GM12878 (cell line): ENCODE results near the gene DMRT1.

Source experiments
- CBX3 ChIP-seq: fragments of 200-600 bp; sonication (generic); IDR thresholded peaks from 2 replicates; pipeline ENCODE4 v1.6.1; 2016; ENCODE audit warnings: low read depth, borderline replicate concordance
- CHD2 ChIP-seq: IDR thresholded peaks from 2 replicates; pipeline ENCODE4 v1.6.1; 2011; ENCODE audit warnings: low read depth, low read length, improper control_type of control experiment, borderline replicate concordance
- EZH2 ChIP-seq: IDR thresholded peaks from 2 replicates; pipeline ENCODE4 v1.6.1; 2012; ENCODE audit warnings: low read depth, mild to moderate bottlenecking, control low read depth, inconsistent platforms, low read length, borderline replicate concordance; ENCODE audit not compliant: control insufficient read depth
- POLR2A ChIP-seq: IDR thresholded peaks from 2 replicates; pipeline ENCODE4 v1.6.1; 2011; ENCODE audit warnings: low read depth, mild to moderate bottlenecking, low read length
- POLR2AphosphoS5 ChIP-seq: IDR thresholded peaks from 2 replicates; pipeline ENCODE4 v1.6.1; 2011; ENCODE audit warnings: mild to moderate bottlenecking, low read length, inconsistent platforms
- SREBF1 ChIP-seq: IDR thresholded peaks from 2 replicates; pipeline ENCODE4 v1.6.1; 2012; ENCODE audit warnings: mild to moderate bottlenecking, low read length
- TF ChIP-seq, protein P1 (sequence below), 3 experiments: IDR thresholded peaks in 2 of 3; conservative IDR thresholded peaks in 1 of 3; 2 replicates each; pipeline ENCODE4 v1.5.1; 2011; ENCODE audit warnings: low read depth in 3 of 3, low read length in 3 of 3, mild to moderate bottlenecking in 3 of 3, control low read depth in 2 of 3, moderate library complexity in 2 of 3, inconsistent platforms in 1 of 3, mixed read lengths in 1 of 3; ENCODE audit not compliant: control insufficient read depth in 2 of 3, insufficient read depth in 1 of 3; ENCODE audit errors: extremely low read depth in 1 of 3

DNA sequence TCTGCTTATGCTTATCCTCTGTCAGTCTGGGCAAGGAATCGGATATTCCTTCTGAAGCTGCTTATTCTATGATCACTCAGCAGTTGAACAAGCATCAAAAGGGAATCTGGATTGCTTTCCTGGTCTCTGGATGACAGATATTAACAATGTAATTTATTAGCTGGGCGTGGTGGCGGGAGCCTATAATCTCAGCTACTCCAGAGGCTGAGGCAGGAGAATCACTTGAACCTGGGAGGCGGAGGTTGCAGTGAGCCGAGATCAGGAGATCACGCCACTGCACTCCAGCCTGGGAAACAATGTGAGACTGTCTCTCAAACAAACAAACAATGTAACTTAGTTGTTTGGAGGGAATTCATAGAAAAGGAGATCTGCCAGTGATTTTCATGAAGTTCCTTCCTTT, 45.4 kb downstream of the DMRT1 start:
- no peak for TF ChIP-seq POLR2AphosphoS5
- no peak for TF ChIP-seq SREBF1
- TF ChIP-seq, protein P1, sequence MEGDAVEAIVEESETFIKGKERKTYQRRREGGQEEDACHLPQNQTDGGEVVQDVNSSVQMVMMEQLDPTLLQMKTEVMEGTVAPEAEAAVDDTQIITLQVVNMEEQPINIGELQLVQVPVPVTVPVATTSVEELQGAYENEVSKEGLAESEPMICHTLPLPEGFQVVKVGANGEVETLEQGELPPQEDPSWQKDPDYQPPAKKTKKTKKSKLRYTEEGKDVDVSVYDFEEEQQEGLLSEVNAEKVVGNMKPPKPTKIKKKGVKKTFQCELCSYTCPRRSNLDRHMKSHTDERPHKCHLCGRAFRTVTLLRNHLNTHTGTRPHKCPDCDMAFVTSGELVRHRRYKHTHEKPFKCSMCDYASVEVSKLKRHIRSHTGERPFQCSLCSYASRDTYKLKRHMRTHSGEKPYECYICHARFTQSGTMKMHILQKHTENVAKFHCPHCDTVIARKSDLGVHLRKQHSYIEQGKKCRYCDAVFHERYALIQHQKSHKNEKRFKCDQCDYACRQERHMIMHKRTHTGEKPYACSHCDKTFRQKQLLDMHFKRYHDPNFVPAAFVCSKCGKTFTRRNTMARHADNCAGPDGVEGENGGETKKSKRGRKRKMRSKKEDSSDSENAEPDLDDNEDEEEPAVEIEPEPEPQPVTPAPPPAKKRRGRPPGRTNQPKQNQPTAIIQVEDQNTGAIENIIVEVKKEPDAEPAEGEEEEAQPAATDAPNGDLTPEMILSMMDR (IDR thresholded peaks at IDR 0.05 in 2 of 3, conservative IDR thresholded peaks at IDR 0.05 in 1 of 3; ENCODE audit: control insufficient read depth in 2 of 3, extremely low read depth in 1 of 3, insufficient read depth in 1 of 3, low read depth in 3 of 3, low read length in 3 of 3): no peak
- TF ChIP-seq EZH2: no peak
- no peak for TF ChIP-seq CHD2
- TF ChIP-seq CBX3: no peak
- no peak for TF ChIP-seq POLR2A
